Mammary epithelial cell (primary cell): ENCODE measurements around the gene MICAL2.

Experiments
- EZH2 ChIP-seq: IDR thresholded peaks from 2 replicates; pipeline ENCODE4 v1.6.1; 2012; ENCODE audit warnings: low read length, inconsistent platforms, borderline replicate concordance
- TF ChIP-seq, protein P1 (sequence below), 2 donors: IDR thresholded peaks in 1 of 2; conservative IDR thresholded peaks in 1 of 2; 2 replicates each; pipeline ENCODE4 v1.5.1; 2011 to 2012; ENCODE audit warnings: inconsistent platforms in 2 of 2, low read length in 2 of 2, mild to moderate bottlenecking in 2 of 2, control low read depth in 1 of 2, low read depth in 1 of 2; ENCODE audit not compliant: insufficient read depth in 1 of 2; ENCODE audit errors: extremely low read depth in 1 of 2

DNA sequence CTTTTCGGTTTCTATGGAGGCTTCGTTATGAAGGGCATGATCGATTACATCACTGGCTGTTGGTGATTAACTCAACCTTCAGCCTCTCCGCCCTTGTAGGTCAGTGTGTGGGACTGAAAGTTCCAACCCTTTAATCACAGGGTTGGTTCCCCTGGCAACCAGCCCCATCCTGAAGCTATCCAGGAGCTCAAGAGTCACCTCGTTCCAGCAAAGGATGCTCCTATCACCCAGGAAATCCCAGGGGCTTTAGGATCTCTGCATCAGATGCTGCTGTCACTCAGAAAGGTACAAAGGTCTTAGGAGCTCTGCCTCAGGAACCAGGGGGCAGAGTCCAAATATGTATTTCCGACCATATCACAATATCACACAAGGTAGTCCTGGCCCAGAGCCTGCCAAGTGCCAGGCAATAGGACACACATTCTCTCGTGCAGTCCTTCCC is 143.5 kb downstream of the MICAL2 start:
- TF ChIP-seq, protein P1, sequence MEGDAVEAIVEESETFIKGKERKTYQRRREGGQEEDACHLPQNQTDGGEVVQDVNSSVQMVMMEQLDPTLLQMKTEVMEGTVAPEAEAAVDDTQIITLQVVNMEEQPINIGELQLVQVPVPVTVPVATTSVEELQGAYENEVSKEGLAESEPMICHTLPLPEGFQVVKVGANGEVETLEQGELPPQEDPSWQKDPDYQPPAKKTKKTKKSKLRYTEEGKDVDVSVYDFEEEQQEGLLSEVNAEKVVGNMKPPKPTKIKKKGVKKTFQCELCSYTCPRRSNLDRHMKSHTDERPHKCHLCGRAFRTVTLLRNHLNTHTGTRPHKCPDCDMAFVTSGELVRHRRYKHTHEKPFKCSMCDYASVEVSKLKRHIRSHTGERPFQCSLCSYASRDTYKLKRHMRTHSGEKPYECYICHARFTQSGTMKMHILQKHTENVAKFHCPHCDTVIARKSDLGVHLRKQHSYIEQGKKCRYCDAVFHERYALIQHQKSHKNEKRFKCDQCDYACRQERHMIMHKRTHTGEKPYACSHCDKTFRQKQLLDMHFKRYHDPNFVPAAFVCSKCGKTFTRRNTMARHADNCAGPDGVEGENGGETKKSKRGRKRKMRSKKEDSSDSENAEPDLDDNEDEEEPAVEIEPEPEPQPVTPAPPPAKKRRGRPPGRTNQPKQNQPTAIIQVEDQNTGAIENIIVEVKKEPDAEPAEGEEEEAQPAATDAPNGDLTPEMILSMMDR (conservative IDR thresholded peaks at IDR 0.05 in 1 of 2, IDR thresholded peaks at IDR 0.05 in 1 of 2; ENCODE audit: extremely low read depth in 1 of 2, insufficient read depth in 1 of 2, low read depth in 1 of 2, low read length in 2 of 2), result no peak
- TF ChIP-seq EZH2, result no peak
